GM19238 (cell line): ENCODE results near the gene RAB19.
A peak's percentile ranks its signal among the peaks of the same experiment; 100 is the strongest.

Experiments used
- DNase-seq: peaks from one replicate; pipeline ENCODE4 v3.0.0; 2011; ENCODE audit warnings: low spot score; ENCODE audit not compliant: insufficient read length

Gene RAB19

GRCh38 chr7:140403878-140404564, at the start of gene RAB19:
Gene RAB19, plus strand, starts transcription at chr7:140404058. Its CDS starts 3,589 bp downstream, at chr7:140407647.
- DNase-seq = peak; percentile 21

- no peak for DNase-seq
Measured at GRCh38 chr7:140358024-140358411, 45.8 kb upstream of the RAB19 start.

- DNase-seq = no peak
Measured at GRCh38 chr7:140358412-140359051, 45.3 kb upstream of the RAB19 start.

- no peak for DNase-seq
Measured at GRCh38 chr7:140360697-140361229, 43.1 kb upstream of the RAB19 start.

- DNase-seq = no peak
Measured at GRCh38 chr7:140364819-140365218, 39.0 kb upstream of the RAB19 start.

- DNase-seq = no peak
Measured at GRCh38 chr7:140367528-140367927, 36.3 kb upstream of the RAB19 start.

GRCh38 chr7:140369294-140369693, 34.6 kb upstream of the RAB19 start:
- DNase-seq = no peak

GRCh38 chr7:140375323-140375722, 28.5 kb upstream of the RAB19 start:
- DNase-seq = no peak

GRCh38 chr7:140375892-140376730, 27.7 kb upstream of the RAB19 start:
- DNase-seq = no peak

- no peak for DNase-seq
Measured at GRCh38 chr7:140383954-140384713, 19.7 kb upstream of the RAB19 start.

GRCh38 chr7:140384894-140385545, 18.8 kb upstream of the RAB19 start:
- DNase-seq = no peak

- no peak for DNase-seq
Measured at GRCh38 chr7:140389445-140389844, 14.4 kb upstream of the RAB19 start.

- no peak for DNase-seq
Measured at GRCh38 chr7:140390034-140390433, 13.8 kb upstream of the RAB19 start.

GRCh38 chr7:140390466-140391190, 13.2 kb upstream of the RAB19 start:
- peak; percentile 20 for DNase-seq

- DNase-seq = no peak
Measured at GRCh38 chr7:140391634-140392033, 12.2 kb upstream of the RAB19 start.

- no peak for DNase-seq
Measured at GRCh38 chr7:140393756-140394306, 10.0 kb upstream of the RAB19 start.

- DNase-seq = peak; percentile 92
Measured at GRCh38 chr7:140397784-140398750, 5.8 kb upstream of the RAB19 start, which contains the start of gene SLC37A3. Gene SLC37A3, minus strand, starts transcription at chr7:140398530. Its CDS starts 16,004 bp downstream, at chr7:140382526.

GRCh38 chr7:140398821-140399220, 5.0 kb upstream of the RAB19 start:
- DNase-seq = no peak
